Muscle of arm (tissue), 12 donors: ENCODE measurements around the gene KRTAP10-7. TPM values are rescaled to one million over a fixed set of nuclear protein-coding genes. Genes with fewer than 3 reads are reported as not detected.
"Not testable (repeated sequence)": the region's sequence is repeated elsewhere in the genome, so short reads cannot be mapped to it uniquely, and the experiment has no call there.

Experiments used
- DNase-seq: peaks from one replicate; pipeline ENCODE4 v3.0.0-alpha.2; 2013
- polyA plus RNA-seq, 12 donors: library from polyadenylated mRNA; unstranded; fragments of 120-200 nt; gene quantifications; one replicate each; pipeline ENCODE4 v1.2.1, GENCODE V29; 2013; ENCODE audit not compliant: insufficient read length in 12 of 12

Gene KRTAP10-7
- polyA plus RNA-seq, 12 donors, result not detected

DNA sequence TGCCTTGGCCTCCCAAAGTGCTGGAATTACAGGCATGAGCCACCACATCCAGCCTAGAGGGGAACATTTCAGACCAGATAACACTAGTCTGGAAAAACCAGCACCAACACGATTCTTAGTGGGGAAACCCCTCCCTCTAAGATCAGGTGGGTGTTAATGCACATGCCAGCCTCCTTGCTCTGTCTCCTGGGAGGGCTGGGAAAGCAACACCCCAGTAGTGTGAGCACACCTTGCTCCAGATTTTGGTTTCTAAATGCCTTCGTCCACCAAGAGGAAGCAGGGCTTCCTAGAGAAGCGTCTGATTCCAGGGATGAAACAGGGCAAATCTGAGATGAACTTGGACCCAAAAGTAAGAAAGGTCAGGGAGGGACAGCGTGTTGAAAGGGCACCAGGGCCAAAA is 29.1 kb upstream of the KRTAP10-7 start:
- DNase-seq, result no peak

DNA sequence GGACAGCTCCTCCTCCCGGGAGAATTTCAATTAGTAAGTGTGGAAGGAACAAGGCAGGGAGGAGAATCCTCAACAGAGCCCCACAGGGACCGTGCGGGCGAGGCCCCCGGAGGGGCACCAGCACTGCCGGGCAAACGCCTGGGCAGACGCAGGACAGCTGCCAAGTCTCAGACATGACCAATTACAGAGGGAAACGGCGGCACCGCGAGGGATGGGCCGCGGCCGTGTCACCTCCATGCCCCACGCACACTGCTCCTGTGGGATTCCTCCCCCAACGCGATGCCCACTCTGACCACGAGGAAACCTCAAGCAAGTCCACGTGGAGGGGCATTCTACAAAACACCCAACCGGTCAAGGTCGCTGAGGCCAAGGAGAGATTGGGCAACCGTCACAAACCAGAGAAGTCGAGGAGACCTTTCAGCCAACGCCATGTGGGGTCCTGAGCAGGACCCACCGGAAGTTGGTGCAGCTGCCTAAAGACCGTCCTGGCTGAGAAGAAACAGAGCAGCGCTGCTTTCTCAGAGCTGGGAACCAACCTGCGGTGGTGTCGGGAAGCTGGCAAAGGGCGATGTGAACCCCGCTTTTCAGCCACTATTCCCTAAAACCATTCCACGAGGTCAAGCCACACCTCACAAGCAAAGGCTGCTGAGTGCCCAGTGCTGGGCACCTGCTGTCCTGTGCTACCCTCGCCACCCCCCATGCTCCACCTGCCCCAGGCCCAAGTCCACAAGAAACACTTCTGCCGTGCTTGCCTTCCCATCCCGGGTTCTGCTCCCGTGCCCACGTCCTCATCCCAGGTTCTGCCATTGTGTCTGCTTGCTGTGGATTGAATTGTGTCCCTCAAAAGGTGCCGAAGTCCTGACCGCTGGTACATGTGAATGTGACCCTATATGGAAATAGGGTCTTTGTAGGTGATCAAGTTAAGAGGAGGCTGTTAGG is 28.3 kb upstream of the KRTAP10-7 start:
- DNase-seq, result no peak

DNA sequence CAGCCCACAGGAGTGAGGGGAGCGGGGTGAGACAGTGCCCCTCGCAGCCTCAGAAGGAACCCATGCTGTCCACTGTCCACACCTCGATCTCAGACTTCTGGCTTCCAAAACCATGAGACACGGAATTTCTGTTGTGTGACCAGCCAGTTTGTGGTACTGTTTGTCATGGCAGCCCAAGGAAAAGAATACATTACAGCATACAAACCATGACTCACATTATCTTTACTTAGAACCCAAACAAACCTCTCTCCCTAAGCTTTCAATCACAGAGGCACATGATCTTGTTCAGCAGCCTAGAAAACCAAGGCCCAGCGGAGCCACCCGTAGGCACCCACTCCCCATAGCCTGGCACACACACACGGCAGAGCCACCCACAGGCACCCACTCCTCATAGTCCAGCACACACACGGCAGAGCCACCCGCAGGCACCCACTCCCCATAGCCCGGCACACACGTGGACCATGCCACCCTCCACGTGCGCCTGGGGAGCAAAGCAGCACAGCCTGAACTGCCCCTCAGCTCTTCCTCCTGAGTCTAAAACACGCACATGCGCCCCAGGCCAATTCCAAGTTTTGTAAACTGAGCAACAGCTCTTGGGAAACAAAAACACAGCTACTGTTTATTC is 27.3 kb upstream of the KRTAP10-7 start:
- DNase-seq, result no peak

DNA sequence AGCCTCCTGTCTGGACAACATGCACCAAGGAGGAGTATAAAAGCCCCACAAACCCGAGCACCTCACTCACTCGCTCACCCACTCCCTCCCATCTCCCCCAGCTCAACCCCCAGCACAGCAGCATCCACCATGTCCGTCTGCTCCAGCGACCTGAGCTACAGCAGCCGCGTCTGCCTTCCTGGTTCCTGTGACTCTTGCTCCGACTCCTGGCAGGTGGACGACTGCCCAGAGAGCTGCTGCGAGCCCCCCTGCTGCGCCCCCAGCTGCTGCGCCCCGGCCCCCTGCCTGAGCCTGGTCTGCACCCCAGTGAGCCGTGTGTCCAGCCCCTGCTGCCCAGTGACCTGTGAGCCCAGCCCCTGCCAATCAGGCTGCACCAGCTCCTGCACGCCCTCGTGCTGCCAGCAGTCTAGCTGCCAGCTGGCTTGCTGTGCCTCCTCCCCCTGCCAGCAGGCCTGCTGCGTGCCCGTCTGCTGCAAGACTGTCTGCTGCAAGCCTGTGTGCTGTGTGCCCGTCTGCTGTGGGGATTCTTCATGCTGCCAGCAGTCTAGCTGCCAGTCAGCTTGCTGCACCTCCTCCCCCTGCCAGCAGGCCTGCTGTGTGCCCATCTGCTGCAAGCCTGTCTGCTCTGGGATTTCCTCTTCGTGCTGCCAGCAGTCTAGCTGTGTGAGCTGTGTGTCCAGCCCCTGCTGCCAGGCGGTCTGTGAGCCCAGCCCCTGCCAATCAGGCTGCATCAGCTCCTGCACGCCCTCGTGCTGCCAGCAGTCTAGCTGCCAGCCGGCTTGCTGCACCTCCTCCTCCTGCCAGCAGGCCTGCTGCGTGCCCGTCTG is 26.6 kb upstream of the KRTAP10-7 start, which contains the start of gene KRTAP10-4:
TSS of gene KRTAP10-4 (plus strand) at position 100 of the 827 bp plus-strand sequence. CDS start at position 130, 30 bp downstream.
- not testable (repeated sequence) for DNase-seq

DNA sequence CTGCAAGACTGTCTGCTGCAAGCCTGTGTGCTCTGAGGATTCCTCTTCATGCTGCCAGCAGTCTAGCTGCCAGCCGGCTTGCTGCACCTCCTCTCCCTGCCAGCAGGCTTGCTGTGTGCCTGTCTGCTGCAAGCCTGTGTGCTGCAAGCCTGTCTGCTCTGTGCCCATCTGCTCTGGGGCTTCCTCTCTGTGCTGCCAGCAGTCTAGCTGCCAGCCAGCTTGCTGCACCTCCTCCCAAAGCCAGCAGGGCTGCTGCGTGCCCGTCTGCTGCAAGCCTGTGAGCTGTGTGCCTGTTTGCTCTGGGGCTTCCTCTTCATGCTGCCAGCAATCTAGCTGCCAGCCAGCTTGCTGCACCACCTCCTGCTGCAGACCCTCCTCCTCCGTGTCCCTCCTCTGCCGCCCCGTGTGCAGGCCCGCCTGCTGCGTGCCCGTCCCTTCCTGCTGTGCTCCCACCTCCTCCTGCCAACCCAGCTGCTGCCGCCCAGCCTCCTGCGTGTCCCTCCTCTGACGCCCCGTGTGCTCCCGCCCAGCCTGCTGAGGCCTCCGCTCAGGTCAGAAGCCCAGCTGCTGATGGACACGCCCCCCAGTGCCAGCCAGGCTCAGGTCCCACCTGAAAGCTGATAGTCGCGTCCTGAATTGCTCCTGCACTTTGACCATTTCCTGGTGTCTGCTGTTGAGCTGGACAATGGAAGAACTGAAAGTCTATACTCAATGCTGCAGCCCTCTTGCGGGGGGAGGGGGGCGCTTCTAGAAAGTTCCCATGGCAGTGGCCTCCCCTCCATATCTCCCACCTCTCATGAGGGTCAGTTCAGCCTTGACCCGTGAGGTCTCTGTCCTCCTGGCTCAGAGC is 25.7 kb upstream of the KRTAP10-7 start:
- no peak for DNase-seq

DNA sequence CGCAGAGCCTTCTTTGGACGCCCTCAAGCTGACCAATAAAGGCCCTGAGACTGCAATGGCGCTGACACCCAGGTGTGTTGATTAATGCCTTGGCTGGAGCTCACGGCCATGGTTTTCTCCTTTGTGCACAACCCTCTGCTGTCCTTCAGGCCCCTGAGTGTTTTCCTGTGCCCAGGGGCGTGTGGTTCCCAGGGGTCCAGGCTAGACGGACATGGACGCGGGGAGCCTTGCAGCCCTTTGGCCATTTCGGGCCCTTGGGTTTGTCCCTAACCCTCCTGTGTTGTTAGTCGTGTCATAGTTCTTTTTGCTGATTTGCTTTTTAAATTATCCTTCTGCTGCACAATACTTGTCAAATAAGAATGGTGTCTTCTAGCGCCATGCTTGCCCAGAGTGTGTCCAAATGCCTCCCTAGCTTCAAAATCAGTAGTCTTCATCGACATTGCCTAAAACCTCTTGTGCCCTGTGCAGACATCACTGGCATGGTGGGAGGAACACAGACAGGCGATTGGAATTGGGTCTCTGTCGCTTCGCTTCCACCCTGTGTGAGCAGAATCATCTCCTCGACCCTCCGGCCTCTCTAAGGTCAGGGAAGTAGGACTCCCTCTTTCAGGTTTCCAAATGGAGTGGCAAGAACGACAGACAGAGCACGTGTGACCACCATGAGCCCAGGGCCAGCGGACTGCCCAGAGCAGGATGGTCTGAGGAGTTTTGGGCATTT is 24.9 kb upstream of the KRTAP10-7 start:
- DNase-seq, result no peak

DNA sequence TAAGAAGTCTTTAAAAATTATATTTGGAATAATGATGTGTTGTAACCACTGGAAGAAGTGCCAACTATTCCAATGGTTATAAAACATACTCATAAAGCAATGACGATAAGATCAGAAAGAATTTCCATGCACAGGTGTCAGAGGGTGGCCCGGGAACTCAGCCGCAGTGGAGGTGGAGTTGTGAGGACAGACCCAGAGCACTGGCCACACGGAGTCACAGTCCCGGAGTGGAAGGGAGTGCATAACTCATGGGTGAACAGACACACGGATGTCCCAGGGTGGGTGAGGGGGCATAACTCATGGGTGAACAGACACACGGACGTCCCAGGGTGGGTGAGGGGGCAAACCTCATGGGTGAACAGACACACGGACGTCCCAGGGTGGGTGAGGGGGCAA is 24.4 kb upstream of the KRTAP10-7 start:
- DNase-seq, result no peak

DNA sequence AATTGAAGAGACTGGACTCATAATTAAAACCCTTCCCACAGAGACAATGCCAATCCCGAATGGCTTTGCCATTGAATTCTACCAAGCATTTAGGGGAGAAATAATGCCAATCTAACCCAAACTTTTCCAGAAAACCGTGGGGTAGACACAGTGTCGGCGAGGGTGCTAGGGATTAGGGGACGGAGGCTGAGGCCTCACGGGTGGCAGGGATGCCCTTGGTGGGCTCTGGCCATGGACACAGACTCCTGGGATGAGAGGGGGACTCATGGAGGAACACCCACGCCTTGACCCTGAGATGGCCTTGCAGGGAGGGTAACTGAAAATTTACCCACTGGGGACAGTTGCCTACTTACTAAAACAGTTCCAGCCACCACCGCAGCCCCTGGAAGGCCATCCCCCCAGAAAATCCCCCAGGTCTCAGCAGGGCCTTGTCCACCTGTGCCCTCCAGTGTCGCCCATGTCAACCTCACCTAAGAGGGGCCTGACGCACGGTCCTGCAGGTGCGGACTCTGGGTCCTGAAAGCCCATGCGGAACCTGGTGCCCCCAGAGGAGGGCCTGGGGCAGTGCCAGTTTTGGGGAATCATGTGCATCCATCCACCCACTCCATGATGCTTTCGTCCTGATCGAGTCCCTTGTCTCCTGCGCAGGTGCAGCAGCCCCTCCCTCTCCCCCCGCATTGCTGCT is 21.9 kb upstream of the KRTAP10-7 start:
- no peak for DNase-seq

DNA sequence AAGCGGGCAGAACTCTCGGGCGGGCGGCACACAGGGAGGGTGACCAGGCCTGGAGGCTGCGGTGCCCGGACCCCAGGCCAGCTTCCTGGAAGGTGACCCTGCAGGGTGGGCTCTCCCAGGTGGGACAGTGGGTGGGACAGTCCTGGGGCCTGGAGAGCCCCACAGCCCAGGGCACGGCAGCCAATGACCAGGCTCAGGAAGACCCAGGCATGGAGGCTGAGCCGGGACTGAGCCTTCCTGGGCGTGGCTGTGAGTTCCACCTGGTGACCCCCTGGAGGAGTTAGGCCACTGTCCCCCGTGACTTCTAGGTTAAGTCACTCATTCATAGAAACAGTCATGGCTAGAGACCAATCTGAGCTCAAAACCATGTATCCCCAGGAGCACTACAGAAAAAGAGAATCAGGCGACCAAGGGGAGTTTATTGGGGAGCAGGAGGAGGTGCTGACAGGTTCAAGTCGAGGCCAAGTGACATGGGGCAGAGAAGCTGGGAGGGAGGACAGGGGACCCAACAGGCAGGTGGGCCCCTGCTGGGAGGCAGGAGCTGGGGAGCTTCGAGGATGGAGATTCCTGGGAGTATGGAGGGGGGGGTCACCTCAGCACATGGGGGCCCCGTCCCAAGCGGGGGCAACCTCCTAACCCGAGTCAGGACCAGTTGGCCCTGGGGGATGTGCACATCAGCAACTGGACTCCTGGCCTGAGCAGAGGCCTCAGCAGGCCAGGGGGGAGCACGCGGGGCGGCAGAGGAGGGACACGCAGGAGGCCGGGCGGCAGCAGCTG is 21.2 kb upstream of the KRTAP10-7 start:
- DNase-seq, result no peak

DNA sequence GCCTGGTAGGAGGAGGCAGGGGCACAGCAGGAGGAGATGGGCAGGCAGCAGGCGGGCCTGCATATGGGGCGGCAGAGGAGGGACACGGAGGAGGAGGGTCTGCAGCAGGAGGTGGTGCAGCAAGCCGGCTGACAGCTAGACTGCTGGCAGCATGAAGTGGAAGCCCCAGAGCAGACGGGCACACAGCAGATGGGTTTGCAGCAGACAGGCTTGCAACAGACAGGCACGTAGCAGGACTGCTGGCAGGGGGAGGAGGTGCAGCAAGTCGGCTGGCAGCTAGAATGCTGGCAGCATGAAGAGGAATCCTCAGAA is 20.6 kb upstream of the KRTAP10-7 start:
- DNase-seq, result no peak

DNA sequence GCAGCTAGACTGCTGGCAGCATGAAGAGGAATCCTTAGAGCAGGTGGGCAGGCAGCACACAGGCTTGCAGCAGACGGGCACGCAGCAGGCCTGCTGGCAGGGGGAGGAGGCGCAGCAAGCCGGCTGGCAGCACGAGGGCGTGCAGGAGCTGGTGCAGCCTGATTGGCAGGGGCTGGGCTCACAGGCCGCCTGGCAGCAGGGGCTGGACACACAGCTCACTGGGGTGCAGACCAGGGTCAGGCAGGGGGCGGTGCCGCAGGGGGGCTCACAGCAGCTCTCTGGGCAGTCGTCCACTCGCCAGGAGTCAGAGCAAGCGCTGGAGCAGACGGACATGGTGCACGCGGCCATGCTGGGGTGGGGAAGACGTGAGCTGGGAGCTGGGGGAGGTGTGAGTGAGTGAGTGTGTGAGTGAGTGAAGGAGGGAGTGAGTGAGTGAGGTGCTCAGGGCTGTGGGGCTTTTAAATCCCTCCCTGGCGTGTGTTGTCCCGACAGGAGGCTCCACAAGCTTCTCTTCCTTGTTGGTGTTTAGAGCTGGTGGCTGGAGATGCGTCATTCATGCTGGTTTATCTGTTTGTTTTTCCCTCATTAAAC is 20.1 kb upstream of the KRTAP10-7 start, which contains the start of gene KRTAP10-5:
TSS of gene KRTAP10-5 (minus strand) at position 374 of the 591 bp plus-strand sequence. CDS start at position 348, 26 bp downstream.
- DNase-seq, result not testable (repeated sequence)

DNA sequence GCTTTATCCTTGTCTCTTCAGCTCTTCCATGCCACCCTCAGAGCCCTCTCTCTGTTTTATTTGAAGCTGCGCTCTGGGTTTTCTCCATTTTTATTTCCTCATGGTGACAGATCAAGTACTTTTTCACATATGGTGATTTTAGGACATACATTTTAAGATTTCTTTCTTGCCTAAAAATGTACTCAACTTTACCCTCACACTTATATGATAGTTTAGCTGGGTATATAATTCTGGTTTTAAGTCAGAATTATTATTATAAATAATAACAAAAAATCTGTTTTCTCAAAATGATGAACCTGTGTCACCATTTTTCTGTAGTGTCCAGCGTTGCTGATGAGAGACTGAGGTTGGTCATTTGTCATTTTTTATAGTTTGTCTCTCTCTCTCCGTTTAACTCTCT is 19.2 kb upstream of the KRTAP10-7 start:
- no peak for DNase-seq

DNA sequence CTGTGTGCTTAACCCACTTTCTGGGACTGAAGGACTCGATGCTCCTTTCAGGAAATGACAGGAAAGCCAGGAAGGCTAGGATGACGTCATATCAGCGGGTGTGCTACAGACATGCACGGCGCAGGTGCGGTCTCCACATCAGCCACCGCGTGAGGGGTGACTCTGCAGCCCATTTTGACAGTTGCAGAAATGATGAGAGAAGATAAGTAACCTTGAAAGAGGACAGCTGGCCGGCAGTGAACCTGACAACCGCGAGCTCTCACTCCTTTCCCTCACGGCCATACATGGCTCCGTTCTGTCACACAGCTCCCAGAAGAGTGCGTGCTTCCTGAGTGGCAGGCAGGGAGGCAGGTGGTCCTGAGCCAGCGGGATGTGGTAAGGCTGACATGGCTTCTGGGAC is 18.3 kb upstream of the KRTAP10-7 start:
- DNase-seq, result no peak

DNA sequence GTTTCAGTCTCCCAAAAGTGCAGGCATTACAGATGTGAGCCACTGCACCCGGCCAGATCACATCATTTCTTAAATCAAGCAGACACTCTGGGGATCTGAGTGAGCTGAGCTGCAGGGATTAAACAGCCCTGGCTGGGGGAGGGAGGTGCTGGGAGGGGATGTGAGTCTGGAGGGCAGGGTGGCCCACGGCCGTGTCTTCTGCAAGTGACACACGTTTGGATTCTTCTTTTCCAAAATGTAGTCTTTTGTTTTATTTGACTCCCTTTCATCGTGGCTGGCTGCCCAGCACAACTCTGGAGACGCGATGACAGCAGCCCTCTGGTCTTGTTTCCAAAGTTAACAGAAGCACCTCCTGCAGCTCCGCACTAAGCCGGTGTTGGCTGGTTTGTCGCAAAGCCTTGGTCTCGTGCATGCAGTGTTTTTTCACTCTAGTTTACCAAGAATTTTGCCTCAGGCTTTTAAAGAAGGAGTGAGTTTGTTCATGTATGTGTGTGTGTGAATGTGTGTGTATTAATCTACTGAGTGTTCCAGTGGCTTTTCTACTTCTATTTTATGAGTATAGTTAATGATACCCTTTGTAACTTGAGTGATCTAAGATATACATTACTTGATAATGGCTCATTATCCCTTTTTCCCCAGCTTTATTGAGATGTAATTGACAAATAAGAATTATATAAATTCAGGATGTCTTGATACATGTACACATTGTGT is 17.2 kb upstream of the KRTAP10-7 start:
- DNase-seq, result peak; percentile 21

DNA sequence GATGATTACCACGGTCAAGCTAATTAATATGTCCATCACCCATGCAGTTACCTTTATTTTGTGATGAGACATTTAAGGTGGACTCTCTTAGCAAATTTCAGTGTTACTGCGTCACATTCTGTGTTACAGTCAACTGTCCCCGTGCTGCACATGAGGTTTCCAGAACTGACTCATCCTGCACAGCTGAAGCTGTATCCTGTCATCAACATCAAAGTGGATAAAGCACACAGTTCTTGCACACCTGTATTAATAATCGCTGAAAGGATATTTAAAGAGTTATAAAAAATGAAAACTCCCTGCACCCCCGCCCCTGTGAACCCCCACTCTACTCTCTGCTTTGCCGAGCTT is 16.6 kb upstream of the KRTAP10-7 start:
- no peak for DNase-seq

DNA sequence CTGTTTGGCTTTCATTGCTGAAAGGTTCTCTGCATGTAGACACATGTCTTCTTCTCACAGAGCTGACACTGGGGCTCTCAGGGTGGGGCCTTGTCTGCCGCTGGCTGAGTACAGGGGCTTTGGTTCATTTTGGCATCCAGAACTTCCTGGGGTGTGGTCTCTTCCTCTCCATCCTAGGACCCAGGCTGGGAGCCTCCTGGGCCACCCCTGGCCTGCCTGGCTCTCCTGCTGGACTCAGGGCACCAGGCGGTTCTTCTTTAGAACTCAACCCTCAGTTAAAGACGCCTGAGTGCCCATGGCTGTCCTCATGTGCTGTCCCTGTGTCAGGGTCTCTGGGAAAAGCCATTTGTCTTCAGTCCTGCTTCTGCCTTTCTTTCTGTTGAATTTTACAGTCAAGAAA is 14.5 kb upstream of the KRTAP10-7 start:
- no peak for DNase-seq

DNA sequence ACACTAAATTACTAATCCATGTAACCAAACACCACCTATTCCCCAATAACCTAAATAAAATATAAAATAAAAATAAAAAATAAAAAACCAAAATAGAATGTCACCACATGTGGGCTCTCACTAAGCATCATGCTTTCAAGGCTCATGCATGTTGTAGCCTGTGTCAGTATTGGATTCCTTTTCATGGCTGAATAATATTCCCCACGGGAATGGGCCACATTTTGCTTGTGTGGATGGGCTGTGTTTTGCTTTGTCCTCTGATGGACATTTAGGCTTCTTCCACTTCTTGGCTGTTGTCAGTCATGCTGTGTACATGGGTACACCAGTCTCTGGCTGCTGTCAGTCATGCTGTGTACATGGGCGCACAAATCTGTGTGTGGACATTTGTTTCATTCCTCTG is 11.3 kb upstream of the KRTAP10-7 start:
- DNase-seq, result no peak
